GM12864 (cell line): ENCODE measurements around the gene EXOSC1.
"Not testable (repeated sequence)": the region's sequence is repeated elsewhere in the genome, so short reads cannot be mapped to it uniquely, and the experiment has no call there.

Experiments used
- DNase-seq: peaks from one replicate; pipeline ENCODE4 v3.0.0-alpha.2; 2011; ENCODE audit warnings: low read depth
- H3K4me3 ChIP-seq: 2 replicates; pipeline ENCODE4 v1.5.1; 2011; ENCODE audit warnings: mild to moderate bottlenecking, low read depth, low read length, control low read depth
- CTCF ChIP-seq: IDR thresholded peaks from 2 replicates; pipeline ENCODE4 v1.5.1; 2011; ENCODE audit warnings: low read depth, mild to moderate bottlenecking, moderate library complexity, low read length, control low read depth, inconsistent platforms; ENCODE audit errors: missing control alignments

EXOSC1 gene

GRCh38 chr10:97427571-97428179 lies 18.1 kb downstream of the EXOSC1 start:
- H3K4me3 ChIP-seq, result peak overlapping the region; percentile 71
- no peak for DNase-seq

GRCh38 chr10:97426776-97427570 lies 18.8 kb downstream of the EXOSC1 start:
- no peak for TF ChIP-seq CTCF
- DNase-seq, result no peak
- H3K4me3 ChIP-seq, result peak overlapping the region; percentile 71

More at GRCh38 chr10:97427571-97428179, 18.1 kb downstream of the EXOSC1 start:
- no peak for TF ChIP-seq CTCF

- peak within 1 kb of the TSS; percentile 71 for H3K4me3 ChIP-seq
- peak; percentile 74 for TF ChIP-seq CTCF
- peak; percentile 89 for DNase-seq
Observed at GRCh38 chr10:97425964-97426775, 19.6 kb downstream of the EXOSC1 start, which contains the start of gene PGAM1. TSS of gene PGAM1 (plus strand) at chr10:97426191. CDS start at chr10:97426308, 117 bp downstream.

GRCh38 chr10:97423757-97424098 lies 22.1 kb downstream of the EXOSC1 start:
- not testable (repeated sequence) for DNase-seq, H3K4me3 ChIP-seq

- DNase-seq, result no peak
- no peak overlapping the region for H3K4me3 ChIP-seq
- no peak for TF ChIP-seq CTCF
Observed at GRCh38 chr10:97416565-97416964, 29.2 kb downstream of the EXOSC1 start.

- no peak for DNase-seq
- no peak for TF ChIP-seq CTCF
- no peak overlapping the region for H3K4me3 ChIP-seq
Observed at GRCh38 chr10:97412891-97413304, 32.9 kb downstream of the EXOSC1 start.

GRCh38 chr10:97411406-97411805 lies 34.4 kb downstream of the EXOSC1 start:
- TF ChIP-seq CTCF, result no peak
- DNase-seq, result no peak
- no peak overlapping the region for H3K4me3 ChIP-seq
